Ovary (tissue), 3 donors: ENCODE data around the gene SLC31A1.

Experiments used
- CTCF ChIP-seq, 3 donors: fragments of 450-650 bp in 2 of 3; fragments of 200-600 bp in 1 of 3; IDR thresholded peaks; one replicate each; pipeline versions ENCODE4 v1.5.1 to v1.8.0; 2016 to 2022; ENCODE audit warnings: antibody characterized with exemption in 3 of 3, mild to moderate bottlenecking in 1 of 3
- POLR2A ChIP-seq: fragments of 450-650 bp; IDR thresholded peaks from one replicate; pipeline ENCODE4 v1.6.1; 2017; ENCODE audit warnings: antibody characterized with exemption, mild to moderate bottlenecking, moderate library complexity
- donor health status: DM: no; HTN: no; CAD: no.

GRCh38 chr9:113275157-113276131 is 54.1 kb downstream of the SLC31A1 start, which contains the start of the genes CDC26 and PRPF4:
- TF ChIP-seq CTCF (IDR thresholded peaks at IDR 0.05) (no peak), POLR2A (peak; percentile 98)
